H1 (cell line): ENCODE data around the gene PARD3. TPM values are rescaled to one million over a fixed set of nuclear protein-coding genes. Genes with fewer than 3 reads are reported as not detected.

ENCODE experiments used
- CTCF ChIA-PET: fragments of 300-600 bp; sonication (Branson Sonifier 250); formaldehyde crosslinking; loops from one replicate; lab custom pipeline; 2021; ENCODE audit not compliant: partially characterized antibody; lab: Charles Lee
- POLR2A ChIA-PET: fragments of 300-600 bp; sonication (Branson Sonifier 250); formaldehyde crosslinking; loops from one replicate; lab custom pipeline; 2021; ENCODE audit warnings: inconsistent platforms; ENCODE audit not compliant: partially characterized antibody; lab: Charles Lee
- DNase-seq, 2 experiments: peaks; one replicate each; pipeline versions ENCODE4 v3.0.0 to v3.0.0-alpha.2; 2010 to 2022; ENCODE audit warnings: low spot score in 2 of 2, low read depth in 1 of 2, mixed read lengths in 1 of 2
- FAIRE-seq: peaks from 2 replicates; lab custom pipeline; 2011; peaks lifted over from hg19 to GRCh38; lab: Jason Lieb, UNC
- H2AFZ ChIP-seq: 2 replicates; pipeline ENCODE4 v1.8.1; 2012; ENCODE audit warnings: low read length, inconsistent platforms
- H2AK5ac ChIP-seq: 2 replicates; pipeline ENCODE4 v1.6.1; 2013; ENCODE audit warnings: low read depth, low read length
- H2BK120ac ChIP-seq: replicated peaks from 2 replicates; pipeline ENCODE3; 2013; ENCODE audit warnings: low read depth, low read length, inconsistent platforms
- H2BK12ac ChIP-seq: 2 replicates; pipeline ENCODE4 v1.6.1; 2013; ENCODE audit warnings: low read depth, low read length
- H2BK15ac ChIP-seq: 2 replicates; pipeline ENCODE4 v1.6.1; 2013; ENCODE audit warnings: low read length
- H2BK20ac ChIP-seq: 2 replicates; pipeline ENCODE4 v1.6.1; 2013; ENCODE audit warnings: low read length
- H2BK5ac ChIP-seq: 2 replicates; pipeline ENCODE4 v1.6.1; 2013; ENCODE audit warnings: low read depth, low read length
- H3K14ac ChIP-seq: 2 replicates; pipeline ENCODE4 v1.6.1; 2013; ENCODE audit warnings: inconsistent platforms; ENCODE audit not compliant: insufficient read length
- H3K18ac ChIP-seq: 2 replicates; pipeline ENCODE4 v1.6.1; 2013; ENCODE audit warnings: low read length; ENCODE audit errors: extremely low read depth
- H3K23ac ChIP-seq: 2 replicates; pipeline ENCODE4 v1.6.1; 2013; ENCODE audit warnings: inconsistent platforms; ENCODE audit not compliant: insufficient read length
- H3K23me2 ChIP-seq: 2 replicates; pipeline ENCODE4 v1.6.1; 2013; ENCODE audit warnings: low read depth, low read length
- H3K27ac ChIP-seq: 2 replicates; pipeline ENCODE4 v1.6.1; 2011; ENCODE audit warnings: low read depth, low read length, inconsistent platforms
- H3K27me3 ChIP-seq, 4 experiments: replicated peaks in 1 of 4; 1 replicate in 1 of 4; 2 replicates in 3 of 4; pipeline versions ENCODE4 v1.6.1 to v1.8.1; 2011 to 2013; ENCODE audit warnings: low read length in 3 of 4, mild to moderate bottlenecking in 3 of 4, inconsistent platforms in 2 of 4, mixed read lengths in 2 of 4, moderate library complexity in 1 of 4; ENCODE audit not compliant: control insufficient read depth in 3 of 4, insufficient read depth in 3 of 4; ENCODE audit errors: extremely low read depth in 1 of 4
- H3K36me3 ChIP-seq, 4 experiments: 2 replicates each; pipeline versions ENCODE4 v1.6.1 to v1.8.1; 2011 to 2013; ENCODE audit warnings: mild to moderate bottlenecking in 4 of 4, low read length in 3 of 4, moderate library complexity in 2 of 4, control low read depth in 1 of 4, inconsistent platforms in 1 of 4; ENCODE audit not compliant: insufficient read depth in 4 of 4, control insufficient read depth in 2 of 4
- H3K4ac ChIP-seq: replicated peaks from 2 replicates; pipeline ENCODE3; 2013; ENCODE audit warnings: low read length, low read depth, mixed read lengths, inconsistent platforms; ENCODE audit not compliant: insufficient read length
- H3K4me1 ChIP-seq, 4 experiments: replicated peaks in 1 of 4; 1 replicate in 1 of 4; 2 replicates in 3 of 4; pipeline versions ENCODE4 v1.6.1 to v1.8.1; 2011 to 2013; ENCODE audit warnings: low read length in 3 of 4, inconsistent platforms in 2 of 4, mixed read lengths in 1 of 4; ENCODE audit not compliant: insufficient read depth in 4 of 4, control insufficient read depth in 3 of 4
- H3K4me2 ChIP-seq, 2 experiments: 2 replicates each; pipeline versions ENCODE4 v1.6.1 to v1.8.1; 2011 to 2013; ENCODE audit warnings: low read depth in 2 of 2, low read length in 2 of 2, control low read depth in 1 of 2, inconsistent platforms in 1 of 2, mild to moderate bottlenecking in 1 of 2; ENCODE audit not compliant: insufficient read depth in 1 of 2
- H3K4me3 ChIP-seq, 4 experiments: fragments of 200-600, 300-600 bp in 1 of 4; sonication (generic), shearing (Covaris generic), sonication (Bioruptor Twin) in 1 of 4; 2 replicates each; pipeline versions ENCODE4 v1.5.1 to v1.8.1; 2011 to 2016; ENCODE audit warnings: low read length in 4 of 4, low read depth in 3 of 4, control low read depth in 2 of 4, inconsistent platforms in 2 of 4, mild to moderate bottlenecking in 2 of 4, mixed read lengths in 1 of 4, moderate library complexity in 1 of 4; ENCODE audit not compliant: insufficient read depth in 2 of 4; ENCODE audit errors: extremely low read depth in 1 of 4
- H3K56ac ChIP-seq: replicated peaks from 2 replicates; pipeline ENCODE3; 2013; ENCODE audit warnings: low read depth, mild to moderate bottlenecking, mixed read lengths, low read length, inconsistent platforms; ENCODE audit not compliant: insufficient read length
- H3K79me1 ChIP-seq: 2 replicates; pipeline ENCODE4 v1.6.1; 2013; ENCODE audit warnings: low read depth, low read length, control low read depth
- H3K79me2 ChIP-seq, 2 experiments: 2 replicates each; pipeline versions ENCODE4 v1.6.1 to v1.8.1; 2012 to 2013; ENCODE audit warnings: low read length in 2 of 2, mild to moderate bottlenecking in 2 of 2, inconsistent platforms in 1 of 2; ENCODE audit not compliant: insufficient read depth in 2 of 2, control insufficient read depth in 1 of 2
- H3K9ac ChIP-seq, 4 experiments: replicated peaks in 1 of 4; 1 replicate in 1 of 4; 2 replicates in 3 of 4; pipeline versions ENCODE4 v1.6.1 to v1.8.1; 2011 to 2013; ENCODE audit warnings: low read depth in 3 of 4, low read length in 3 of 4, control low read depth in 2 of 4, mild to moderate bottlenecking in 2 of 4, moderate library complexity in 2 of 4, inconsistent platforms in 1 of 4; ENCODE audit errors: extremely low read depth in 1 of 4
- H3K9me3 ChIP-seq, 2 experiments: 2 replicates each; pipeline versions ENCODE4 v1.6.1 to v1.8.1; 2012 to 2013; ENCODE audit warnings: mild to moderate bottlenecking in 2 of 2, moderate library complexity in 2 of 2, control low read depth in 1 of 2, inconsistent platforms in 1 of 2, low read depth in 1 of 2, low read length in 1 of 2, mixed read lengths in 1 of 2; ENCODE audit not compliant: insufficient read depth in 2 of 2
- H4K20me1 ChIP-seq, 2 experiments: replicated peaks in 1 of 2; 2 replicates each; pipeline versions ENCODE3 to v1.8.1; 2011 to 2013; ENCODE audit warnings: inconsistent platforms in 2 of 2, low read length in 2 of 2, mild to moderate bottlenecking in 1 of 2; ENCODE audit not compliant: insufficient read depth in 2 of 2, control insufficient read depth in 1 of 2
- H4K5ac ChIP-seq: 2 replicates; pipeline ENCODE4 v1.6.1; 2013; ENCODE audit warnings: low read length, low read depth, mixed read lengths, inconsistent platforms; ENCODE audit not compliant: insufficient read length
- H4K8ac ChIP-seq: 2 replicates; pipeline ENCODE4 v1.8.0; 2013; ENCODE audit warnings: mild to moderate bottlenecking, moderate library complexity, low read length, inconsistent platforms; ENCODE audit not compliant: insufficient read depth; ENCODE audit errors: extremely low read depth
- H4K91ac ChIP-seq: replicated peaks from 2 replicates; pipeline ENCODE3; 2013; ENCODE audit warnings: low read length, mixed read lengths, inconsistent platforms; ENCODE audit not compliant: insufficient read length
- CTBP2 ChIP-seq: IDR thresholded peaks from 2 replicates; pipeline ENCODE4 v1.7.0; 2011; ENCODE audit warnings: borderline replicate concordance, mild to moderate bottlenecking, moderate library complexity, mixed read lengths, low read length; ENCODE audit not compliant: insufficient read depth, insufficient read length
- EP300 ChIP-seq, 2 experiments: IDR thresholded peaks; 1 replicate in 1 of 2; 2 replicates in 1 of 2; pipeline ENCODE4 v1.6.1; 2011 to 2012; ENCODE audit warnings: low read depth in 2 of 2, low read length in 2 of 2, mild to moderate bottlenecking in 2 of 2, borderline replicate concordance in 1 of 2, inconsistent platforms in 1 of 2, moderate library complexity in 1 of 2
- KDM1A ChIP-seq: fragments of 200-600, 300-600 bp; sonication (generic); IDR thresholded peaks from 2 replicates; pipeline ENCODE4 v1.7.1; 2016; ENCODE audit warnings: mild to moderate bottlenecking, low read length, borderline replicate concordance
- KDM5A ChIP-seq: fragments of 200-600 bp; IDR thresholded peaks from 2 replicates; pipeline ENCODE4 v1.7.1; 2012; ENCODE audit warnings: mild to moderate bottlenecking, low read length, inconsistent platforms, mixed read lengths
- RNF2 ChIP-seq: fragments of 200-900, 300-1000 bp; sonication (generic); IDR thresholded peaks from 2 replicates; pipeline ENCODE4 v1.7.1; 2016; ENCODE audit warnings: borderline replicate concordance, low read depth, mild to moderate bottlenecking, antibody characterized with exemption, low read length; ENCODE audit not compliant: poor library complexity, severe bottlenecking; ENCODE audit errors: missing control alignments
- RXRA ChIP-seq: IDR thresholded peaks from 2 replicates; pipeline ENCODE4 v1.6.1; 2011; ENCODE audit warnings: low read depth, mild to moderate bottlenecking, low read length, moderate library complexity; ENCODE audit not compliant: insufficient read depth
- SAP30 ChIP-seq: fragments of 300-600 bp; sonication (generic); IDR thresholded peaks from 2 replicates; pipeline ENCODE4 v1.7.1; 2012; ENCODE audit warnings: low read length, moderate library complexity, mild to moderate bottlenecking, inconsistent platforms; ENCODE audit not compliant: insufficient read depth, insufficient replicate concordance
- SP4 ChIP-seq: IDR thresholded peaks from 2 replicates; pipeline ENCODE4 v1.6.1; 2012; ENCODE audit warnings: low read length, inconsistent platforms
- TAF1 ChIP-seq: IDR thresholded peaks from 2 replicates; pipeline ENCODE4 v1.6.1; 2011; ENCODE audit warnings: mild to moderate bottlenecking, low read depth, low read length
- WGBS, 2 experiments: shearing (Covaris generic) in 1 of 2; methylation state at CpG; one replicate each; pipeline versions ENCODE4 v1.1.6 to v1.1.7; 2013 to 2015; ENCODE audit warnings: low lambda C conversion rate in 2 of 2, mixed read lengths in 2 of 2, inconsistent platforms in 1 of 2, low coverage in 1 of 2, missing lambda C conversion rate in 1 of 2; ENCODE audit not compliant: insufficient replicate concordance in 2 of 2, insufficient coverage in 1 of 2, insufficient read length in 1 of 2; ENCODE audit errors: extremely low coverage in 1 of 2, missing lambda C conversion rate in 1 of 2; 5-methylcytosine and 5-hydroxymethylcytosine counted together
- polyA plus RNA-seq, 7 experiments: library from polyadenylated mRNA; depleted of rRNA in 3 of 7; stranded (reverse) in 5 of 7; unstranded in 2 of 7; fragments of >200 nt in 5 of 7; fragments of 200-250 nt in 2 of 7; gene quantifications; 1 replicate in 5 of 7; 2 replicates in 1 of 7; 4 replicates in 1 of 7; pipeline versions ENCODE4 v1.2.1 to v1.2.3, GENCODE V29; 2011 to 2013; ENCODE audit warnings: missing spikeins in 2 of 7, mixed read lengths in 2 of 7
- total RNA-seq: library from RNA; stranded (reverse); fragmentation: NEBNext Ultra II Directional; extraction: Animal tissue kit (Norgen Biotek cat#: 25700); gene quantifications from 2 replicates; pipeline ENCODE4 v1.2.1, GENCODE V29; 2021

Gene PARD3
- total and polyA plus RNA-seq, 2 of the 8 experiments (the other 6 are each of a cell fraction or from before 2014, with no cell fraction given) = 19.7 to 49.1 TPM

- no peak overlapping the region for H2AK5ac ChIP-seq
- WGBS, 2 experiments = 69% methylated on average over 1 of the region's 1 CpG; no CpG with 5 or more reads in 1 of the 2 experiments
- H4K91ac ChIP-seq = no peak overlapping the region
- peaks cover 0 to 18% (median 14%) of the 10 kb centered on the region in 4 experiments; a peak in 5 of 7 replicates for H3K4me1 ChIP-seq
- H3K36me3 ChIP-seq = no peaks in the 10 kb centered on the region; a peak in 1 of 8 replicates
- H3K79me2 ChIP-seq = peaks cover 16 to 93% of the 10 kb centered on the region in 2 experiments
- H3K9me3 ChIP-seq = no peaks in the 10 kb centered on the region
- no peak overlapping the region for H3K56ac ChIP-seq
- no peak overlapping the region for H3K14ac ChIP-seq
- H3K4ac ChIP-seq = no peak overlapping the region
- CTCF ChIA-PET = no interaction called here
- H2BK20ac ChIP-seq = no peak overlapping the region
- DNase-seq = no peak
- no peak overlapping the region for H3K23ac ChIP-seq
- H3K23me2 ChIP-seq = 0 out of 2 replicates have a peak, but pooled peaks cover 1% of the 10 kb centered on the region
- H2BK120ac ChIP-seq = no peak overlapping the region
- H3K18ac ChIP-seq = no peak overlapping the region
- POLR2A ChIA-PET = no interaction called here
- H3K27ac ChIP-seq = no peak overlapping the region
- H3K27me3 ChIP-seq = no peaks in the 10 kb centered on the region
- no peak overlapping the region for H2BK12ac ChIP-seq
- H3K4me2 ChIP-seq = no peak overlapping the region
- no peak overlapping the region for H4K5ac ChIP-seq
- H2AFZ ChIP-seq = no peak overlapping the region
- H2BK5ac ChIP-seq = no peak overlapping the region
- no peak overlapping the region for H3K9ac ChIP-seq
- no peak overlapping the region for H2BK15ac ChIP-seq
- FAIRE-seq = no peak
- H4K20me1 ChIP-seq = peaks cover 2 to 17% of the 10 kb centered on the region in 2 experiments
- H4K8ac ChIP-seq = no peak overlapping the region
- H3K4me3 ChIP-seq = no peak overlapping the region
- peaks cover 5% of the 10 kb centered on the region; the same call in 1 of the 2 replicates for H3K79me1 ChIP-seq
- TF ChIP-seq RNF2 = no peak
- TF ChIP-seq EP300 (IDR thresholded peaks at IDR 0.05; ENCODE audit: borderline replicate concordance in 1 of 2, low read depth in 2 of 2, low read length in 2 of 2) = no peak
- TF ChIP-seq RXRA = no peak
- TF ChIP-seq SP4 = no peak
- no peak for TF ChIP-seq CTBP2
- TF ChIP-seq TAF1 = no peak
- TF ChIP-seq KDM1A = no peak
- TF ChIP-seq KDM5A = no peak
- TF ChIP-seq SAP30 = no peak
Measured at GRCh38 chr10:34804306-34804705, 10.8 kb downstream of the PARD3 start.
